ENCODE measurements around the gene MAML2. TPM values are rescaled to one million over a fixed set of nuclear protein-coding genes. Genes with fewer than 3 reads are reported as not detected.

The MAML2 gene
- total RNA-seq, 4 donors from 2014 or later = 15.9 to 31.9 (median 24.9) TPM

DNA sequence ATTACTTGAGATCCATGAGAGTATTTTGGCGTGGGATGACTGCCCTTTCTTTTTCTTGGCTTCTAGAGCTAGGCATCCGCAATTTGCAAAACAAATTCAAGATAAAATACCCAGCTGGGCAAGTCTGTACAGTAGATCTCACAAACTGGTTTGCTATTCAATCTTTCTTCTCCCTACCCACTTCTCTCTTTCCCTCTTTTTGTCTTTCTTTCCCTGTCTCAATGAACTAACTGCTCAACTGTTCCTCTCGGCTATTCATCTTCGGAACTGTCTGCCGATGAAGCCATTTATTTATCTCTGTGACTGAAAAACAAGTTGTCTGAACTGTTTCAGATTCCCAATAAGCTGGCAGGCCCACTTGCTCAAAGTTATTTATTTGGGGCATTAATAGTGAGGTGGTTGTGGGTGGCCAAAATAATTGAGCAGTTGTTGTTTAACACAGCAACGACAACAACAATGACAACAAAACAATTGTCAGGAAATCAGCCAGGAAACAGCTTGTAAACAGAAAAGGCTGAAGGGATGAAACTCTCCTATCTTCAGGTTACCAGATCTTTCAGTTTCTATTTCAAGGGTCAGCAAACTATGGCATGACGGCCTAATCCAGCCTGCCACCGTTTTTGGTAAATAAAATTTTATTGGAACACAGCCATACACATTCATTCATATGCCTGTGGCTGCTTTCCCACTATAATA lies 343.1 kb downstream of the MAML2 start:
- peak overlapping the region; percentile 50 to 66 (median 59) for H3K27ac ChIP-seq
- DNase-seq = no peak
- no peak overlapping the region for H3K4me3 ChIP-seq
- peaks cover 5 to 27% (median 10%) of the 10 kb centered on the region in 4 donors for H3K4me1 ChIP-seq
- WGBS, 2 donors (ENCODE audit: low coverage in 1 of 2) = 41 to 53% methylated on average over 7 to 8 of the region's 8 CpGs
- H3K9me3 ChIP-seq = no peaks in the 10 kb centered on the region
- H3K27me3 ChIP-seq = no peaks in the 10 kb centered on the region
- no peak for TF ChIP-seq EP300 (IDR thresholded peaks at IDR 0.05; ENCODE audit: low read depth)
- TF ChIP-seq POLR2A (IDR thresholded peaks at IDR 0.05) = no peak
- no peak for TF ChIP-seq CTCF (IDR thresholded peaks at IDR 0.05)
- TF ChIP-seq POLR2AphosphoS5 (IDR thresholded peaks at IDR 0.05) = no peak
- intact Hi-C loops (cut with DNase I; ENCODE audit: low total_unique reads) (no loop called here), in situ Hi-C loops (cut with MboI; ENCODE audit: low pct_ligation_motif_present in 1 of 4, low pct_unique_long_range_greater_than_20kb in 1 of 4, low sequenced_read_pairs in 3 of 4) (no loop called here)
- H3K36me3 ChIP-seq = no peaks in the 10 kb centered on the region

GRCh38 chr11:95996621-95997235 lies 346.3 kb downstream of the MAML2 start:
- no peak overlapping the region for H3K4me3 ChIP-seq
- H3K4me1 ChIP-seq = peaks cover 6 to 27% (median 12%) of the 10 kb centered on the region in 4 donors
- DNase-seq = no peak
- intact Hi-C loops (cut with DNase I; ENCODE audit: low total_unique reads) = no loop called here
- TF ChIP-seq EP300 (IDR thresholded peaks at IDR 0.05; ENCODE audit: low read depth) (no peak), POLR2AphosphoS5 (IDR thresholded peaks at IDR 0.05) (no peak), POLR2A (IDR thresholded peaks at IDR 0.05) (no peak), CTCF (IDR thresholded peaks at IDR 0.05) (no peak)
- H3K27ac ChIP-seq = no peak overlapping the region
- H3K9me3 ChIP-seq = no peaks in the 10 kb centered on the region
- in situ Hi-C loops (cut with MboI; ENCODE audit: low pct_ligation_motif_present in 1 of 4, low pct_unique_long_range_greater_than_20kb in 1 of 4, low sequenced_read_pairs in 3 of 4) = no loop called here
- no peaks in the 10 kb centered on the region for H3K36me3 ChIP-seq
- WGBS, 2 donors (ENCODE audit: low coverage in 1 of 2) = 91 to 94% methylated on average over 4 of the region's 4 CpGs
- H3K27me3 ChIP-seq = no peaks in the 10 kb centered on the region

DNA sequence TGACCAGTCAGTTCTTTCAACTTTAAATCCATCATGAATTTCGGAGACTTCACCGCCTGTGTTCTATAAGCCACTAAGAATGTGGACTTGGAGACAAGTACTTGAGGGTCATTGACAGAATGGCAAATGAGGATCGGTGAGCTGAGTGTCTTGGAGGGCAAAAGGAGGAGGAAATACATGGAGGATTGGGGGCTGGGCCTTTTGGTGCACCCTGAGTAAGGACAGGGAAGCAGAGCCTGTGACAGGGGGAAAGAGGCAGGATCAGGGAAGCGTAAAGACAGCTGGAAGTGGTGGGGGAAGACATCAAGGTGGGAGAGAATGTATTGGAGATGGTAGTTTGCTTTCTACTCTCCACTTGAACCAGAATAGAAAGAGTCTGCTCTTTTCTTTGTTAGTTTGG lies 348.7 kb downstream of the MAML2 start:
- H3K4me1 ChIP-seq = peaks cover 0 to 25% (median 13%) of the 10 kb centered on the region in 4 donors
- no peaks in the 10 kb centered on the region for H3K27me3 ChIP-seq
- DNase-seq = no peak
- intact Hi-C loops (cut with DNase I; ENCODE audit: low total_unique reads) = no loop called here
- in situ Hi-C loops (cut with MboI; ENCODE audit: low pct_ligation_motif_present in 1 of 4, low pct_unique_long_range_greater_than_20kb in 1 of 4, low sequenced_read_pairs in 3 of 4) = no loop called here
- H3K36me3 ChIP-seq = no peaks in the 10 kb centered on the region
- no peaks in the 10 kb centered on the region for H3K9me3 ChIP-seq
- H3K4me3 ChIP-seq = no peak overlapping the region
- WGBS, 2 donors (ENCODE audit: low coverage in 1 of 2) = 71 to 72% methylated on average over 4 of the region's 4 CpGs
- TF ChIP-seq CTCF (IDR thresholded peaks at IDR 0.05) (no peak), POLR2AphosphoS5 (IDR thresholded peaks at IDR 0.05) (no peak), EP300 (IDR thresholded peaks at IDR 0.05; ENCODE audit: low read depth) (no peak), POLR2A (IDR thresholded peaks at IDR 0.05) (no peak)
- H3K27ac ChIP-seq = no peak overlapping the region

- Histone ChIP-seq H3K4me3 (no peak overlapping the region), H3K27ac (peak overlapping the region in 1 of 4 donors; percentile 14), H3K36me3 (no peaks in the 10 kb centered on the region), H3K4me1 (peaks cover 0 to 23% (median 12%) of the 10 kb centered on the region in 4 donors), H3K27me3 (no peaks in the 10 kb centered on the region), H3K9me3 (no peaks in the 10 kb centered on the region)
- no peak for DNase-seq
- TF ChIP-seq EP300 (IDR thresholded peaks at IDR 0.05; ENCODE audit: low read depth) = no peak
- TF ChIP-seq POLR2AphosphoS5 (IDR thresholded peaks at IDR 0.05) = no peak
- TF ChIP-seq POLR2A (IDR thresholded peaks at IDR 0.05) = no peak
- TF ChIP-seq CTCF (IDR thresholded peaks at IDR 0.05) = no peak
- intact Hi-C loops (cut with DNase I; ENCODE audit: low total_unique reads) = no loop called here
- in situ Hi-C loops (cut with MboI; ENCODE audit: low pct_ligation_motif_present in 1 of 4, low pct_unique_long_range_greater_than_20kb in 1 of 4, low sequenced_read_pairs in 3 of 4) = no loop called here
- 82 to 95% methylated on average over 4 to 10 of the region's 10 CpGs for WGBS, 2 donors (ENCODE audit: low coverage in 1 of 2)
Observed at GRCh38 chr11:95993438-95994298, 349.3 kb downstream of the MAML2 start.
